Smooth muscle cell (in vitro differentiated cells): ENCODE data around the gene IL4R. TPM values are rescaled to one million over a fixed set of nuclear protein-coding genes. Genes with fewer than 3 reads are reported as not detected.

Experiments
- DNase-seq: peaks from one replicate; lab custom pipeline; 2025; ENCODE audit not compliant: unreplicated experiment; lab: John Stamatoyannopoulos, UW
- H2AFZ ChIP-seq: fragments of 200-600 bp; sonication (generic); 2 replicates; pipeline ENCODE4 v1.6.0; 2016; ENCODE audit warnings: antibody characterized with exemption, low read depth, mild to moderate bottlenecking
- H3F3A ChIP-seq: fragments of 200-600 bp; sonication (generic); 2 replicates; pipeline ENCODE4 v1.6.0; 2017; ENCODE audit warnings: antibody characterized with exemption, low read depth
- H3K27ac ChIP-seq: fragments of 200-600 bp; sonication (generic); 2 replicates; pipeline ENCODE4 v1.5.1; 2016; ENCODE audit warnings: low read depth, mild to moderate bottlenecking
- H3K27me3 ChIP-seq: fragments of 200-600 bp; sonication (generic); 2 replicates; pipeline ENCODE4 v1.6.1; 2016; ENCODE audit warnings: low read depth, mild to moderate bottlenecking
- H3K36me3 ChIP-seq: fragments of 200-600 bp; sonication (generic); 2 replicates; pipeline ENCODE4 v1.5.1; 2016; ENCODE audit warnings: low read depth
- H3K4me1 ChIP-seq: fragments of 200-600 bp; sonication (generic); 2 replicates; pipeline ENCODE4 v1.5.1; 2016; ENCODE audit warnings: low read depth
- H3K4me2 ChIP-seq: fragments of 200-600 bp; sonication (generic); 2 replicates; pipeline ENCODE4 v1.6.0; 2016; ENCODE audit warnings: mild to moderate bottlenecking
- H3K4me3 ChIP-seq: fragments of 200-600 bp; sonication (generic); 2 replicates; pipeline ENCODE4 v1.5.1; 2016; ENCODE audit warnings: mild to moderate bottlenecking
- H3K79me2 ChIP-seq: fragments of 200-600 bp; sonication (generic); 2 replicates; pipeline ENCODE4 v1.6.0; 2016; ENCODE audit warnings: low read depth, mild to moderate bottlenecking
- H3K9ac ChIP-seq: fragments of 200-600 bp; sonication (generic); 2 replicates; pipeline ENCODE4 v1.6.0; 2016; ENCODE audit warnings: low read depth
- H3K9me3 ChIP-seq: fragments of 200-600 bp; sonication (generic); replicated peaks from 2 replicates; pipeline ENCODE4 v1.5.1; 2016; ENCODE audit warnings: low read depth
- H4K20me1 ChIP-seq: fragments of 200-600 bp; sonication (generic); 2 replicates; pipeline ENCODE4 v1.6.0; 2016; ENCODE audit warnings: low read depth
- CTCF ChIP-seq: fragments of 200-600 bp; sonication (generic); IDR thresholded peaks from 2 replicates; pipeline ENCODE4 v1.5.1; 2017; ENCODE audit warnings: borderline replicate concordance, mild to moderate bottlenecking, antibody characterized with exemption; ENCODE audit not compliant: insufficient read depth, poor library complexity, severe bottlenecking
- WGBS: methylation state at CpG from one replicate; pipeline ENCODE4 v1.1.7; 2016; ENCODE audit warnings: low lambda C conversion rate; 5-methylcytosine and 5-hydroxymethylcytosine counted together
- polyA plus RNA-seq: library from polyadenylated mRNA; unstranded; fragments of >200 nt; fragmentation: Nextera tagmentation; extraction: Ambion mirVana; gene quantifications from 2 replicates; pipeline ENCODE4 v1.2.1, GENCODE V29; 2016
- total RNA-seq: library from RNA; depleted of rRNA; stranded (reverse); fragments of >200 nt; gene quantifications from 2 replicates; pipeline ENCODE4 v1.2.3, GENCODE V29; 2014

Gene IL4R
- total and polyA plus RNA-seq, 2 experiments from 2014 or later, result 13.4 to 24.0 TPM

- no peak for DNase-seq
- no peak overlapping the region for H3K4me3 ChIP-seq
- peak overlapping the region; percentile 82 for H3K27ac ChIP-seq
- H4K20me1 ChIP-seq, result no peaks in the 10 kb centered on the region
- H3K9ac ChIP-seq, result peak overlapping the region; percentile 16
- H2AFZ ChIP-seq, result no peak overlapping the region
- no peaks in the 10 kb centered on the region for H3K9me3 ChIP-seq
- no peaks in the 10 kb centered on the region for H3K4me1 ChIP-seq
- no peak for TF ChIP-seq CTCF
- H3K36me3 ChIP-seq, result no peaks in the 10 kb centered on the region
- H3K4me2 ChIP-seq, result no peak overlapping the region
- peaks cover 5% of the 10 kb centered on the region for H3F3A ChIP-seq
- H3K79me2 ChIP-seq, result no peaks in the 10 kb centered on the region
- no peaks in the 10 kb centered on the region for H3K27me3 ChIP-seq
- 88% methylated on average over 6 of the region's 6 CpGs for WGBS
Measured at GRCh38 chr16:27364493-27365141, 50.8 kb downstream of the IL4R start.

- no peaks in the 10 kb centered on the region for H3K9me3 ChIP-seq
- 64% methylated on average over 7 of the region's 7 CpGs for whole genome bisulfite sequencing
- H3K36me3 ChIP-seq, result no peaks in the 10 kb centered on the region
- H3K4me3 ChIP-seq, result no peak overlapping the region
- H3K9ac ChIP-seq, result peak overlapping the region; percentile 29
- H3F3A ChIP-seq, result peaks cover 5% of the 10 kb centered on the region
- H2AFZ ChIP-seq, result no peak overlapping the region
- no peak for DNase-seq
- no peaks in the 10 kb centered on the region for H3K4me1 ChIP-seq
- H3K79me2 ChIP-seq, result no peaks in the 10 kb centered on the region
- no peak for TF ChIP-seq CTCF
- no peak overlapping the region for H3K4me2 ChIP-seq
- peak overlapping the region; percentile 82 for H3K27ac ChIP-seq
- H3K27me3 ChIP-seq, result no peaks in the 10 kb centered on the region
- H4K20me1 ChIP-seq, result no peaks in the 10 kb centered on the region
Measured at GRCh38 chr16:27365142-27366089, 51.6 kb downstream of the IL4R start.

GRCh38 chr16:27366687-27367460, 53.1 kb downstream of the IL4R start:
- no peak overlapping the region for H3K9ac ChIP-seq
- peaks cover 5% of the 10 kb centered on the region for H3F3A ChIP-seq
- no peak overlapping the region for H3K4me2 ChIP-seq
- H3K4me3 ChIP-seq, result no peak overlapping the region
- H2AFZ ChIP-seq, result no peak overlapping the region
- H3K79me2 ChIP-seq, result no peaks in the 10 kb centered on the region
- H3K9me3 ChIP-seq, result no peaks in the 10 kb centered on the region
- no peaks in the 10 kb centered on the region for H4K20me1 ChIP-seq
- 92% methylated on average over 13 of the region's 14 CpGs for WGBS
- TF ChIP-seq CTCF, result no peak
- no peaks in the 10 kb centered on the region for H3K4me1 ChIP-seq
- H3K36me3 ChIP-seq, result no peaks in the 10 kb centered on the region
- no peak for DNase-seq
- no peak overlapping the region for H3K27ac ChIP-seq
- H3K27me3 ChIP-seq, result no peaks in the 10 kb centered on the region
